Sigmoid colon (tissue), 3 donors: ENCODE data around the gene GNL3.

Experiments used
- POLR2A ChIP-seq, 2 donors: fragments of 450-650 bp; IDR thresholded peaks; one replicate each; pipeline ENCODE4 v1.6.1; 2016; ENCODE audit warnings: antibody characterized with exemption in 2 of 2, mild to moderate bottlenecking in 2 of 2, moderate library complexity in 2 of 2
- TF ChIP-seq, protein P1 (sequence below), 4 experiments: fragments of 450-650 bp in 3 of 4; fragments of 200-600 bp in 1 of 4; IDR thresholded peaks; one replicate each; pipeline ENCODE4 v1.5.1; 2016 to 2019; ENCODE audit warnings: antibody characterized with exemption in 4 of 4, mild to moderate bottlenecking in 3 of 4, moderate library complexity in 2 of 4

DNA sequence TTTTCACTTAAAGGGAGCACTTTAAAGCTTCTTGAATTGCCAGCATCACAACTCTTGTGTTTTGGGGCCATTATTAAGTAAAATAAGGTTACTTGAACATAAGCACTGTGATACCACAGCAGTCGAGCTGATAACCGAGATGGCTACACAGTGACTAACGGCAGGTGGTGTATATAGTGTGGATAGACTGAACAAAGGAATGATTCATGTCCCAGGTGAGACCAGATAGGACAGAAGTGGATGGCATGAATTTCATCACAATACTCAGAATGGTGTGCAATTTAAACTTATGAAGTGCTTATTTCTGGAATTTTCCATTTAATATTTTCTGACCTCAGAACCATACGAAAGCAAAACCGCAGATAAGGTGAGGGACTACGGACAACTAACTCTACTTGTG, 40.3 kb upstream of the GNL3 start:
- no peak for TF ChIP-seq POLR2A (IDR thresholded peaks at IDR 0.05)
- TF ChIP-seq, protein P1, sequence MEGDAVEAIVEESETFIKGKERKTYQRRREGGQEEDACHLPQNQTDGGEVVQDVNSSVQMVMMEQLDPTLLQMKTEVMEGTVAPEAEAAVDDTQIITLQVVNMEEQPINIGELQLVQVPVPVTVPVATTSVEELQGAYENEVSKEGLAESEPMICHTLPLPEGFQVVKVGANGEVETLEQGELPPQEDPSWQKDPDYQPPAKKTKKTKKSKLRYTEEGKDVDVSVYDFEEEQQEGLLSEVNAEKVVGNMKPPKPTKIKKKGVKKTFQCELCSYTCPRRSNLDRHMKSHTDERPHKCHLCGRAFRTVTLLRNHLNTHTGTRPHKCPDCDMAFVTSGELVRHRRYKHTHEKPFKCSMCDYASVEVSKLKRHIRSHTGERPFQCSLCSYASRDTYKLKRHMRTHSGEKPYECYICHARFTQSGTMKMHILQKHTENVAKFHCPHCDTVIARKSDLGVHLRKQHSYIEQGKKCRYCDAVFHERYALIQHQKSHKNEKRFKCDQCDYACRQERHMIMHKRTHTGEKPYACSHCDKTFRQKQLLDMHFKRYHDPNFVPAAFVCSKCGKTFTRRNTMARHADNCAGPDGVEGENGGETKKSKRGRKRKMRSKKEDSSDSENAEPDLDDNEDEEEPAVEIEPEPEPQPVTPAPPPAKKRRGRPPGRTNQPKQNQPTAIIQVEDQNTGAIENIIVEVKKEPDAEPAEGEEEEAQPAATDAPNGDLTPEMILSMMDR (IDR thresholded peaks at IDR 0.05) = no peak
